ENCODE results near the gene MIOS.

GRCh38 chr7:7527047-7527446, 39.6 kb upstream of the MIOS start:
- TF ChIP-seq POU5F1 (IDR thresholded peaks at IDR 0.05; ENCODE audit: low read depth, low read length) (no peak), CTCF (IDR thresholded peaks at IDR 0.05; ENCODE audit: control extremely low read depth in 1 of 3, insufficient read depth in 1 of 3, low read depth in 1 of 3, low read length in 3 of 3) (no peak), EZH2 (IDR thresholded peaks at IDR 0.05; ENCODE audit: low read depth, low read length, severe bottlenecking) (no peak), ZNF274 (IDR thresholded peaks at IDR 0.05; ENCODE audit: borderline replicate concordance, extremely low read depth, low read length) (no peak)

All from H1 (cell line).